Natural killer cell (primary cell): ENCODE data around the gene IGF1R. TPM values are rescaled to one million over a fixed set of nuclear protein-coding genes. Genes with fewer than 3 reads are reported as not detected.

Source experiments
- ATAC-seq, 3 donors: fragments of 150-1000 bp in 2 of 3; fragments of 200-7000 bp in 1 of 3; cut with Tn5 transposase; 1 replicate in 1 of 3; 2 replicates in 2 of 3; pipeline ENCODE4 v1.10.0; 2021; ENCODE audit warnings: mild to moderate bottlenecking in 2 of 3, moderate library complexity in 2 of 3
- DNase-seq, 2 donors: peaks; one replicate each; pipeline versions ENCODE4 v3.0.0 to v3.0.0-alpha.2; 2013 to 2021; ENCODE audit warnings: mixed read lengths in 1 of 2
- H3K27ac ChIP-seq: one replicate; pipeline ENCODE4 v1.5.1; 2013; ENCODE audit warnings: mild to moderate bottlenecking, low read length
- H3K27me3 ChIP-seq: one replicate; pipeline ENCODE4 v1.6.1; 2013; ENCODE audit warnings: low read length; ENCODE audit not compliant: control insufficient read depth, insufficient read depth
- H3K36me3 ChIP-seq: one replicate; pipeline ENCODE4 v1.6.1; 2013; ENCODE audit warnings: low read length; ENCODE audit not compliant: control insufficient read depth, insufficient read depth
- H3K4me1 ChIP-seq: one replicate; pipeline ENCODE4 v1.6.1; 2013; ENCODE audit warnings: low read length; ENCODE audit not compliant: control insufficient read depth, insufficient read depth
- H3K4me3 ChIP-seq: one replicate; pipeline ENCODE4 v1.5.1; 2013; ENCODE audit warnings: low read length
- H3K9me3 ChIP-seq: one replicate; pipeline ENCODE4 v1.6.1; 2013; ENCODE audit warnings: low read length; ENCODE audit not compliant: control insufficient read depth, insufficient read depth
- H3K27ac Mint-ChIP-seq, 2 donors: one replicate each; pipeline ENCODE4 v1.8.0; 2022; ENCODE audit warnings: mild to moderate bottlenecking in 2 of 2, mixed read lengths in 2 of 2, moderate library complexity in 1 of 2
- H3K27me3 Mint-ChIP-seq, 2 donors: one replicate each; pipeline ENCODE4 v1.8.0; 2022; ENCODE audit warnings: low read depth in 2 of 2, mixed read lengths in 2 of 2
- H3K36me3 Mint-ChIP-seq: one replicate; pipeline ENCODE4 v1.8.0; 2022; ENCODE audit warnings: mixed read lengths
- H3K4me1 Mint-ChIP-seq, 2 donors: one replicate each; pipeline ENCODE4 v1.8.0; 2022; ENCODE audit warnings: mixed read lengths in 2 of 2
- H3K4me3 Mint-ChIP-seq: one replicate; pipeline ENCODE4 v1.8.0; 2022; ENCODE audit warnings: mild to moderate bottlenecking, moderate library complexity, mixed read lengths
- H3K9me3 Mint-ChIP-seq, 2 donors: one replicate each; pipeline ENCODE4 v1.8.0; 2022; ENCODE audit warnings: mixed read lengths in 2 of 2
- WGBS: methylation state at CpG from one replicate; pipeline ENCODE4 v1.1.7; 2013; ENCODE audit warnings: missing lambda C conversion rate; ENCODE audit not compliant: insufficient coverage; 5-methylcytosine and 5-hydroxymethylcytosine counted together
- intact Hi-C: fragments of 100-400 bp; cut with micrococcal nuclease; formaldehyde crosslinking; loops from one replicate; pipeline ENCODE4 v1.14.2; 2022
- total RNA-seq, 4 donors: library from RNA; stranded (reverse); fragments of 120-200 nt in 1 of 4; gene quantifications; one replicate each; pipeline versions ENCODE4 v1.2.3 to v1.2.4, GENCODE V29; 2013 to 2022
- TF ChIP-seq, protein P1 (sequence below): fragments of 200-600 bp; IDR thresholded peaks from one replicate; pipeline ENCODE4 v1.8.0; 2022; ENCODE audit warnings: antibody characterized with exemption

Gene IGF1R
- total RNA-seq, 3 donors from 2014 or later (not counting 1 experiment from before 2014, with no cell fraction given), result 47.3 to 50.7 (median 49.0) TPM

- Mint-ChIP-seq H3K4me3 (no peak overlapping the region), H3K36me3 (no peaks in the 10 kb centered on the region), H3K9me3 (no peaks in the 10 kb centered on the region), H3K4me1 (peaks cover 44 to 47% of the 10 kb centered on the region in 2 donors), H3K27me3 (no peaks in the 10 kb centered on the region), H3K27ac (peak overlapping the region in 1 of 2 donors; percentile 76)
- intact Hi-C loops, result no loop called here
- H3K9me3 ChIP-seq, result no peaks in the 10 kb centered on the region
- H3K4me3 ChIP-seq, result no peak overlapping the region
- TF ChIP-seq, protein P1, sequence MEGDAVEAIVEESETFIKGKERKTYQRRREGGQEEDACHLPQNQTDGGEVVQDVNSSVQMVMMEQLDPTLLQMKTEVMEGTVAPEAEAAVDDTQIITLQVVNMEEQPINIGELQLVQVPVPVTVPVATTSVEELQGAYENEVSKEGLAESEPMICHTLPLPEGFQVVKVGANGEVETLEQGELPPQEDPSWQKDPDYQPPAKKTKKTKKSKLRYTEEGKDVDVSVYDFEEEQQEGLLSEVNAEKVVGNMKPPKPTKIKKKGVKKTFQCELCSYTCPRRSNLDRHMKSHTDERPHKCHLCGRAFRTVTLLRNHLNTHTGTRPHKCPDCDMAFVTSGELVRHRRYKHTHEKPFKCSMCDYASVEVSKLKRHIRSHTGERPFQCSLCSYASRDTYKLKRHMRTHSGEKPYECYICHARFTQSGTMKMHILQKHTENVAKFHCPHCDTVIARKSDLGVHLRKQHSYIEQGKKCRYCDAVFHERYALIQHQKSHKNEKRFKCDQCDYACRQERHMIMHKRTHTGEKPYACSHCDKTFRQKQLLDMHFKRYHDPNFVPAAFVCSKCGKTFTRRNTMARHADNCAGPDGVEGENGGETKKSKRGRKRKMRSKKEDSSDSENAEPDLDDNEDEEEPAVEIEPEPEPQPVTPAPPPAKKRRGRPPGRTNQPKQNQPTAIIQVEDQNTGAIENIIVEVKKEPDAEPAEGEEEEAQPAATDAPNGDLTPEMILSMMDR, result no peak
- DNase-seq, result no peak
- WGBS, result 95% methylated on average over 5 of the region's 6 CpGs
- H3K4me1 ChIP-seq, result peaks cover 10% of the 10 kb centered on the region
- no peak overlapping the region for H3K27ac ChIP-seq
- no peaks in the 10 kb centered on the region for H3K27me3 ChIP-seq
- no peaks in the 10 kb centered on the region for H3K36me3 ChIP-seq
- no peak for ATAC-seq
Measured at GRCh38 chr15:98802187-98802586, 153.8 kb downstream of the IGF1R start.

GRCh38 chr15:98803228-98804056 lies 155.1 kb downstream of the IGF1R start:
- WGBS, result 96% methylated on average over 12 of the region's 14 CpGs
- Mint-ChIP-seq H3K27me3 (no peaks in the 10 kb centered on the region), H3K36me3 (no peaks in the 10 kb centered on the region), H3K9me3 (no peaks in the 10 kb centered on the region), H3K27ac (no peak overlapping the region), H3K4me1 (peaks cover 42 to 43% of the 10 kb centered on the region in 2 donors), H3K4me3 (no peak overlapping the region)
- Histone ChIP-seq H3K27me3 (no peaks in the 10 kb centered on the region), H3K27ac (no peak overlapping the region), H3K4me1 (peaks cover 10% of the 10 kb centered on the region), H3K36me3 (no peaks in the 10 kb centered on the region), H3K9me3 (no peaks in the 10 kb centered on the region), H3K4me3 (no peak overlapping the region)
- intact Hi-C loops, result no loop called here
- TF ChIP-seq, protein P1, result no peak
- DNase-seq, result no peak
- ATAC-seq, result no peak

GRCh38 chr15:98804057-98804380 lies 155.7 kb downstream of the IGF1R start:
- WGBS, result 100% methylated on average over 5 of the region's 5 CpGs
- Mint-ChIP-seq H3K36me3 (no peaks in the 10 kb centered on the region), H3K4me1 (peaks cover 40% of the 10 kb centered on the region in 2 donors), H3K27ac (no peak overlapping the region), H3K27me3 (no peaks in the 10 kb centered on the region), H3K9me3 (no peaks in the 10 kb centered on the region), H3K4me3 (no peak overlapping the region)
- no peaks in the 10 kb centered on the region for H3K36me3 ChIP-seq
- ATAC-seq (no peak), DNase-seq (no peak)
- H3K9me3 ChIP-seq, result no peaks in the 10 kb centered on the region
- H3K4me1 ChIP-seq, result peaks cover 10% of the 10 kb centered on the region
- TF ChIP-seq, protein P1, result no peak
- intact Hi-C loops, result no loop called here
- no peak overlapping the region for H3K4me3 ChIP-seq
- no peaks in the 10 kb centered on the region for H3K27me3 ChIP-seq
- H3K27ac ChIP-seq, result no peak overlapping the region
